Measurements from ENCODE around the gene STYK1. TPM values are rescaled to one million over a fixed set of nuclear protein-coding genes. Genes with fewer than 3 reads are reported as not detected.

STYK1 gene
- total RNA-seq, 4 donors from 2014 or later, result 3.4 to 11.7 (median 8.2) TPM

DNA sequence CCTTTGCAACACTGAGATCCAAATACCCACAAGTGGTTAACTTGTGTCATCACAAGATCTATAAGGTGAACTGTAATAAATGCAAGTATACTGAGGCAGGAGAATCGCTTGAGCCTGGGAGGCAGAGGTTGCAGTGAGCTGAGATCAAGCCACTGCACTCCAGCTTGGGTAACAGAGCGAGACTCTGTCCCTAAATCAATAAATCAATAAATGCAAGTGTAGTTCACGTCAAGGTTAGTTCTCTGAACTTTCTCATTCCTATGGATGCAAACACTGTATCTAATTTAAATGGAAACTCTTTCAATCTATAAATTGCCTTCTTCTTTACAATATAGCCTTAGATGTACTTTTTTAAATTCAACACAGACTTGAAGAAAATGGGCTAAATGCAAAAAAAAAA lies 63.7 kb downstream of the STYK1 start:
- Histone ChIP-seq H3K4me1 (peaks cover 0 to 26% (median 11%) of the 10 kb centered on the region in 3 donors), H3K36me3 (peaks cover 0 to 49% (median 5%) of the 10 kb centered on the region in 3 donors), H3K27ac (no peak overlapping the region), H3K9me3 (no peaks in the 10 kb centered on the region), H3K27me3 (no peaks in the 10 kb centered on the region), H3K4me3 (no peak overlapping the region)
- DNase-seq, result no peak
- TF ChIP-seq POLR2A (IDR thresholded peaks at IDR 0.05), result no peak
- TF ChIP-seq, protein P1, sequence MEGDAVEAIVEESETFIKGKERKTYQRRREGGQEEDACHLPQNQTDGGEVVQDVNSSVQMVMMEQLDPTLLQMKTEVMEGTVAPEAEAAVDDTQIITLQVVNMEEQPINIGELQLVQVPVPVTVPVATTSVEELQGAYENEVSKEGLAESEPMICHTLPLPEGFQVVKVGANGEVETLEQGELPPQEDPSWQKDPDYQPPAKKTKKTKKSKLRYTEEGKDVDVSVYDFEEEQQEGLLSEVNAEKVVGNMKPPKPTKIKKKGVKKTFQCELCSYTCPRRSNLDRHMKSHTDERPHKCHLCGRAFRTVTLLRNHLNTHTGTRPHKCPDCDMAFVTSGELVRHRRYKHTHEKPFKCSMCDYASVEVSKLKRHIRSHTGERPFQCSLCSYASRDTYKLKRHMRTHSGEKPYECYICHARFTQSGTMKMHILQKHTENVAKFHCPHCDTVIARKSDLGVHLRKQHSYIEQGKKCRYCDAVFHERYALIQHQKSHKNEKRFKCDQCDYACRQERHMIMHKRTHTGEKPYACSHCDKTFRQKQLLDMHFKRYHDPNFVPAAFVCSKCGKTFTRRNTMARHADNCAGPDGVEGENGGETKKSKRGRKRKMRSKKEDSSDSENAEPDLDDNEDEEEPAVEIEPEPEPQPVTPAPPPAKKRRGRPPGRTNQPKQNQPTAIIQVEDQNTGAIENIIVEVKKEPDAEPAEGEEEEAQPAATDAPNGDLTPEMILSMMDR (IDR thresholded peaks at IDR 0.05), result no peak
- intact Hi-C loops (cut with DNase I), result loop anchor here (10.0 kb wide), 1 partner anchor 115 kb away; the partner anchor contains the start of gene YBX3
- 86 to 91% methylated on average over 3 of the region's 3 CpGs for WGBS, 2 donors

DNA sequence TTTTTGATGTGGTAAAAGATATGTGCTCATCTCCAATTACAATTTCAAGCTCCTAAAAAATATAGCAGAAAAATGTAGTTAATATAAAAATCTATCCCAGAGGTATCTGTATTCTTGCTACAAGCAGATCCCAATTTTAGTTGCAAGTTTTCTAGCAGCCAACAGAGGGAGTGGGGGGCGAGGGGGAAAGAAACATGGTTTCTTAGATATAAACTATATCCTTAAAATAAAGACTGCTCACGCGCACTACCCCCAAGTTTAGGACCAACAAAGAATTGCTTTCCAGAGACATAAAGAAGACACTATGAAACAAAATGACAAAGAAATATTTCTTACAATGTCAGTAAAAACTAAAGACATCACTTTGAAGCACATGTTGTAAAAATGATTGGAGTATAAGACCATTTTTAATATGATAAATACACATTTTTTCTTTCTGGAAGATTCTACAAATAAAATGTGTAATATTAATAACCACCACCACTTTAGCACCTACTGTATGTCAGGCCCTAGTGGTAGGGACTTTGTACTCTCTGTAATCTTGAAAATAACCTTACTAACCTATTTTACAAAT lies 65.9 kb downstream of the STYK1 start:
- 91% methylated on average over 3 of the region's 3 CpGs for WGBS, 2 donors

DNA sequence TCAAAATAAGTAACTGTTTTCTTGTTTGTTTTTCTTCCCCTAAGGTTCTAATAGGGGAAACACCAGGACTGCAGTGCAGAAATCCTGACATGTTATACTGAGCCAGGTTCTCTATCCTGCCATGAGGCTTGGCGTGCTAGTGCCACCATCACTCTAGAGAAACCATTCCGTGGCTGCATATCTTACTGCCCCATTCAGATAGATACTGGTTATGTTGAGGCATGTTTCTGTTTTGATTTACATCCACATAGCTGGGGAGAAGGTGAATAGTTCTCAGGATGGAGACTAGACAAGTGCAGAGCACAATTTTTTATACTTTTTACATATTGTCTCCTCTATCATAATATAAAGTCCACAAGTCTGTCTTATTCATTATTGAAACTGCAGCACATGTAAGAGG lies 72.0 kb downstream of the STYK1 start:
- no peak overlapping the region for H3K27ac ChIP-seq
- TF ChIP-seq, protein P1 (IDR thresholded peaks at IDR 0.05), result no peak
- no peak for TF ChIP-seq POLR2A (IDR thresholded peaks at IDR 0.05)
- H3K4me3 ChIP-seq, result no peak overlapping the region
- intact Hi-C loops (cut with DNase I), result no loop called here
- H3K36me3 ChIP-seq, result peaks cover 0 to 33% (median 1%) of the 10 kb centered on the region in 3 donors
- no peaks in the 10 kb centered on the region for H3K27me3 ChIP-seq
- 81 to 85% methylated on average over 2 of the region's 2 CpGs for WGBS, 2 donors
- no peak for DNase-seq
- H3K9me3 ChIP-seq, result no peaks in the 10 kb centered on the region
- no peaks in the 10 kb centered on the region for H3K4me1 ChIP-seq

More for the DNA sequence above, 65.9 kb downstream of the STYK1 start:
- Histone ChIP-seq H3K4me3 (no peak overlapping the region), H3K36me3 (peaks cover 0 to 64% (median 5%) of the 10 kb centered on the region in 3 donors), H3K27ac (no peak overlapping the region), H3K4me1 (peaks cover 0 to 17% (median 11%) of the 10 kb centered on the region in 3 donors), H3K27me3 (no peaks in the 10 kb centered on the region), H3K9me3 (no peaks in the 10 kb centered on the region)
- no peak for DNase-seq
- intact Hi-C loops (cut with DNase I), result no loop called here
- TF ChIP-seq POLR2A (IDR thresholded peaks at IDR 0.05), result no peak
- TF ChIP-seq, protein P1 (IDR thresholded peaks at IDR 0.05), result peak in 1 of 6 experiments; percentile 13

DNA sequence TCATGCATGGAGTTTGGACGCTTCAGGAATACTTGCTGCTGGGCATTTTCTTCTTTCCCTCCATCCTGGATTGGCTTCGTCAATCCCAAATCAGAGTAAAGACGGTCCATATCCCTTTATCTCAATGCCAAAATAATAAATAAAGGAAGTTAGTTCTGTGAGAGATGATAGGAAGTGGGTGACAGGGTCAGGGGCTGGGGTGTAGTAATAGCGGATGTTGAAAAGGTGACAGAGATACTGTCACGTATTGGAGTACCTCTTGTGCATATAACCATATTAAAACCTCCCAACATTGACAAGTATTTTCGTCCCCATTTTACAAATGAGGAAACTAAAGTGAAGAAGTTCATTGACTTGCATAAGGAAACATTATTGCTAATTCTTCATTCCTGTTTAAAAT lies 72.9 kb downstream of the STYK1 start:
- Histone ChIP-seq H3K36me3 (peaks cover 0 to 24% (median 0%) of the 10 kb centered on the region in 3 donors), H3K4me1 (no peaks in the 10 kb centered on the region), H3K9me3 (no peaks in the 10 kb centered on the region), H3K4me3 (no peak overlapping the region), H3K27ac (no peak overlapping the region), H3K27me3 (no peaks in the 10 kb centered on the region)
- DNase-seq, result no peak
- WGBS, 2 donors, result 86 to 93% methylated on average over 6 of the region's 6 CpGs
- intact Hi-C loops (cut with DNase I), result no loop called here
- no peak for TF ChIP-seq POLR2A (IDR thresholded peaks at IDR 0.05)
- TF ChIP-seq, protein P1 (IDR thresholded peaks at IDR 0.05), result no peak

DNA sequence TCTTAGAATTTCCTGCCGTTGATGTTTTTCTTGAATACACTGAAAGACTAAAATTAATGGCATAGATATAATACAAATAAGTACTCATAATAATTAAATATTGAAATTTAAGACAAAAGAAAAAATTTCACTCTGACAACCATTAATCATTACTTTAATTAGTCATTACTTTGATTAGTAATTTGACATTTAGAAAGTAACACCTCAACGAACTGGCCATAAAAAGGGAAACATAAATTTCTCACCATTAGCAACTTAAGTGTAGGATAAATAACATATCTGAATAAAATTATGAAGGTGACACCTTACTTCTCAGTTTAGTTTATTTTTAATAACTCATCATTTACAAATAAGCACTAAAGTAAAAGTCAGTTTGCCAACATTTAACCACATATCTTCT lies 78.0 kb downstream of the STYK1 start:
- TF ChIP-seq POLR2A (IDR thresholded peaks at IDR 0.05), result no peak
- TF ChIP-seq, protein P1 (IDR thresholded peaks at IDR 0.05), result no peak
- H3K27me3 ChIP-seq, result no peaks in the 10 kb centered on the region
- WGBS, 2 donors, result 54 to 55% methylated on average over 2 of the region's 2 CpGs
- no peak for DNase-seq
- intact Hi-C loops (cut with DNase I), result no loop called here
- peaks cover 0 to 20% (median 0%) of the 10 kb centered on the region in 3 donors for H3K36me3 ChIP-seq
- no peak overlapping the region for H3K27ac ChIP-seq
- no peaks in the 10 kb centered on the region for H3K9me3 ChIP-seq
- H3K4me1 ChIP-seq, result no peaks in the 10 kb centered on the region
- no peak overlapping the region for H3K4me3 ChIP-seq
